ENCODE measurements around the gene IAH1.
"Not testable (repeated sequence)": the region's sequence is repeated elsewhere in the genome, so short reads cannot be mapped to it uniquely, and the experiment has no call there.

Gene IAH1

DNA sequence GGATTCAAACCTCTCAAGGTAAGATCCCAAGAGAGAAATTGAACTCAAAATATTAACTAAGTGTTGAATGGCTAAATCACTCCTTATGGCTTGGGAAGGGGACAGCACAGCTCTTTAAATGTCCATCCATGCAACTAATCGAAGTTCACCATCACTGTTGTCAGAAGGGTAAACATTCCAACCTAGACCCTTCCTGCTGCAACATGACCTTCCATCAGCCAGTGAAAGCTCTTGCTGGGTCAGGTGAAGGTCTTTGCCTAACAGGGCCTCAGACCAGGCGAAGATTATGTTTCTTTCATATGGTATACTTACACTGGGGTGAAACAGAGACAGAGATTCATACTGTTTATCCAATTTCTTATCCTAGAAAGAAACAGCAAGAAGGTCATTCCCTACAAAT lies 16.4 kb downstream of the IAH1 start:
- no peaks in the 10 kb centered on the region for H3K9me3 Mint-ChIP-seq
- H3K4me1 Mint-ChIP-seq = peaks cover 5% of the 10 kb centered on the region
- H3K4me3 Mint-ChIP-seq = no peak overlapping the region
- no peak for ATAC-seq
- no peak overlapping the region for H3K27ac Mint-ChIP-seq
- H3K27me3 Mint-ChIP-seq = no peaks in the 10 kb centered on the region
- peaks cover 50% of the 10 kb centered on the region for H3K36me3 Mint-ChIP-seq

DNA sequence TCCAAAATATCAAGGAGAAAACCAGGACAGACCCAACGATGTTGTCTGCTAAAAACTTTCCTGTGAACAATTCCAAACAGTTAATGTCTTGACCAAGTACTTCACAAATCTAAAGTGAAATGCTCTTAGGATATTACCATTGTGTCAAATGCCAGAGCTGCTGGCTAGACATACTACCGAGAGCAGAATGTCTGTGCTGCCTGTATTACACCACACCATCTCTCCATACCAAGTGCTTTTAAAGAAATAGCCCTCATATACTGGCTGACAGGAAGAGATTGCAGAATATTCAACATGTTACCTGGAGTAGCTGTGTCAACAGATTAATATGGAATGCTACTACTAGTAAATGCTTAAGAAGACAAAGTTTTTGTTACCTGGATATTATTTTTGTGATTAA lies 18.6 kb downstream of the IAH1 start:
- H3K9me3 Mint-ChIP-seq = no peaks in the 10 kb centered on the region
- no peaks in the 10 kb centered on the region for H3K27me3 Mint-ChIP-seq
- peak overlapping the region; percentile 77 for H3K27ac Mint-ChIP-seq
- ATAC-seq = no peak
- H3K36me3 Mint-ChIP-seq = peaks cover 56% of the 10 kb centered on the region
- peaks cover 5% of the 10 kb centered on the region for H3K4me1 Mint-ChIP-seq
- no peak overlapping the region for H3K4me3 Mint-ChIP-seq

GRCh38 chr2:9493478-9493877 lies 19.1 kb downstream of the IAH1 start:
- Mint-ChIP-seq H3K4me1 (peaks cover 5% of the 10 kb centered on the region), H3K27me3 (no peaks in the 10 kb centered on the region), H3K4me3 (no peak overlapping the region), H3K27ac (peak overlapping the region; percentile 77), H3K36me3 (peaks cover 54% of the 10 kb centered on the region), H3K9me3 (no peaks in the 10 kb centered on the region)
- ATAC-seq = no peak

- peaks cover 5% of the 10 kb centered on the region for H3K4me1 Mint-ChIP-seq
- no peaks in the 10 kb centered on the region for H3K9me3 Mint-ChIP-seq
- H3K4me3 Mint-ChIP-seq = no peak overlapping the region
- no peak for ATAC-seq
- H3K27ac Mint-ChIP-seq = peak overlapping the region; percentile 77
- peaks cover 54% of the 10 kb centered on the region for H3K36me3 Mint-ChIP-seq
- H3K27me3 Mint-ChIP-seq = no peaks in the 10 kb centered on the region
These were observed 19.7 kb downstream of the IAH1 start for GRCh38 chr2:9494081-9494480.

DNA sequence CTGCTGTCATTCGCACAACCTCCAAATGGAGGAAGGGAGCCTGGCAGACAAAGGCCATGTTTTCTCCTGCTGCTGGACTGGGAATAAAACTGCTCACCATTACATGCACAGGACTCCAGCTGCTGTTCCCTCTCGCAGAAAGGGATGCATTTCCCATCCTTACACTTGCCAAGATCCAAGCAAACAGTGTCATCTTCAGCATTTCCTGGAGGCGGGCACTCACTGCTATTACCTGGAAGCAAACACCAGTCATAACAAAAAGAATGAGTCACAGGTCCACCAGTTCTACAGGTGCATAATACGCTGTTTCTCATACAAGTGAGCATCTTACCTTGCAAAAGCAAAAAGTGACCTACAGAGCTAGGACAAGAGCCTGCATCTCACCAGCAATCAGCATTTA lies 22.7 kb downstream of the IAH1 start:
- Mint-ChIP-seq H3K9me3 (no peaks in the 10 kb centered on the region), H3K4me1 (peaks cover 10% of the 10 kb centered on the region), H3K27ac (no peak overlapping the region), H3K4me3 (no peak overlapping the region), H3K27me3 (no peaks in the 10 kb centered on the region), H3K36me3 (peaks cover 62% of the 10 kb centered on the region)
- no peak for ATAC-seq

DNA sequence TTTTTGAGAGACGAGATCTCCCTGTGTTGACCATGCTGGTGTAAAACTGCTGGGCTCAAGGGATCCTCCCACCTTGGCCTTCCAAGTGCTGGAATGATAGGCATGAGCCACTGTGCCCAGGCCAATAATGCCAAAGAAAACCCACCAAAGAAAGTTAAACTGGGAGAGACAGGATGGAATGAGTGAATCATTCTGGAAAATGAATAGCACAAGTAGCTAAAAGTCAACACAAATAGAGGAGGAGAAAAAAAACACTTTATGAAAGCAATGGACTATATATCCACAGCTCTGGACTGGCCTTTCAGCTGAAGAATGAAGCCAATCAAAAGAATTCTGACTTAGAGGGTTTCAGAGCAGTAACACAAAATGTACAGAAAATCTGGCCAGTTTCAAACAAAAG lies 23.9 kb downstream of the IAH1 start:
- H3K36me3 Mint-ChIP-seq = peaks cover 66% of the 10 kb centered on the region
- peaks cover 10% of the 10 kb centered on the region for H3K4me1 Mint-ChIP-seq
- H3K27me3 Mint-ChIP-seq = no peaks in the 10 kb centered on the region
- no peaks in the 10 kb centered on the region for H3K9me3 Mint-ChIP-seq
- H3K4me3 Mint-ChIP-seq = no peak overlapping the region
- ATAC-seq = no peak
- H3K27ac Mint-ChIP-seq = no peak overlapping the region

DNA sequence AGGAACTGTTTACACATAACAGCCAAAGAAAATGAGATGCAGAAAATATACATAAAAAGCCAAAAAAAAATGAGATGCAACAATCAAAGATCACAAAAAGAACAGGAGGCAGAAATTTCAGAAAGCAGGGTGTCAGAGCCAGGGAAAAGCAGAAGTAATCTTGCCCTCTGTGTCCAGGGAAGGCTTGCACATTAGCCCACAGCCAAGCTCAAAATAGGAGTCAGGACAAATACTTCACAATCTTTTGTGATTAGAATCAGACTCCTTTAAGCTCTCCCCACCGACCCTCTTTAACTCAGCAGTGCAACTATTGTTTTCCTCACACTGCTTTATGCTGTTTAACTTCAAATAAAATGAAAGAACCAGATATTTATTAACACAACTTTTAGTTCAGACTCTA lies 34.6 kb downstream of the IAH1 start:
- Mint-ChIP-seq H3K4me1 (peaks cover 10% of the 10 kb centered on the region), H3K27ac (peak overlapping the region; percentile 2), H3K9me3 (no peaks in the 10 kb centered on the region), H3K4me3 (no peak overlapping the region), H3K27me3 (no peaks in the 10 kb centered on the region), H3K36me3 (peaks cover 57% of the 10 kb centered on the region)
- ATAC-seq = no peak

- ATAC-seq, H3K27me3 Mint-ChIP-seq, H3K4me3 Mint-ChIP-seq, H3K9me3 Mint-ChIP-seq, H3K27ac Mint-ChIP-seq, H3K4me1 Mint-ChIP-seq: not testable (repeated sequence)
- peaks cover 53% of the 10 kb centered on the region for H3K36me3 Mint-ChIP-seq
These were observed 39.6 kb downstream of the IAH1 start for GRCh38 chr2:9513946-9514345.

- Mint-ChIP-seq H3K4me1 (no peaks in the 10 kb centered on the region), H3K4me3 (no peak overlapping the region), H3K27ac (peak overlapping the region; percentile 66), H3K36me3 (peaks cover 49% of the 10 kb centered on the region), H3K27me3 (no peaks in the 10 kb centered on the region), H3K9me3 (no peaks in the 10 kb centered on the region)
- ATAC-seq = no peak
These were observed 42.9 kb downstream of the IAH1 start for GRCh38 chr2:9517118-9517782.

DNA sequence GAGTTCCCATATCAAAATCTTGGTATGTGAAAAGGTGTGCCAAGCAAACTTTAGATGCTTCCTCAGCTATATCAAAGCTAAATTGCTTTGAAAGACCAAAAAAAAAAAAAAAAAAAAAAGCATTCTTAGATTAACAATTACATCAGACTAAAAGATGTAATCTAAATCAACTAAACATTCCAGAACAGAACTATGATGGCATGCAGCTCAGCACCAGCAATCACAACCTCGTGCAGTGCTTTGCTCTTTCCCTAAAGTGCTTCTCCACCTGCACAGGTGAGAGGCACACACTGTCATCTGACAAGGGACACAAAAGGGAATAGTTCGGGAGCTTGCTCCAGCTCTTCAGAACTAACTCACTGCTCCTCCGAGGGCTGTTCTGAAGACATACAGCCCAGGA lies 43.8 kb downstream of the IAH1 start:
- Mint-ChIP-seq H3K9me3 (no peaks in the 10 kb centered on the region), H3K36me3 (peaks cover 53% of the 10 kb centered on the region), H3K27ac (no peak overlapping the region), H3K4me3 (no peak overlapping the region), H3K27me3 (no peaks in the 10 kb centered on the region), H3K4me1 (no peaks in the 10 kb centered on the region)
- ATAC-seq = no peak

DNA sequence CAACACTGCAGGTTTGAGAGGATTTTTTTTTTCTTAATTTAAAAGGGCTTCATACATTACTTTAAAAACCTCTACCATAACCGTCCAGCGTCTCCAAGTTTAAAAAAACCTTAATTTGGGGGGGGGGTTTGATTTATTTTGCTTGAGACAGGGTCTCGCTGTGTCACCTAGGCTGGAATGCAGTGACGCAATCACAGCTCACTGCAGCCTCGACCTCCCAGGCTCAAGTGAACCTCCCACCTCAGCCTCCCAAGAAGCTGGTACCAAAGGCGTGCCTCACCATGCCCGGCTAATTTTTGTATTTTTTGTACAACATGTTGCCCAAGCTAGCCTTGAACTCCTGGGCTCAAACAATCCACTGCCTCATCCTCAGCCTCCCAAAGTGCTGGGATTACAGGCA lies 44.4 kb downstream of the IAH1 start:
- Mint-ChIP-seq H3K9me3 (no peaks in the 10 kb centered on the region), H3K27me3 (no peaks in the 10 kb centered on the region), H3K4me1 (no peaks in the 10 kb centered on the region), H3K27ac (no peak overlapping the region), H3K36me3 (peaks cover 51% of the 10 kb centered on the region), H3K4me3 (no peak overlapping the region)
- no peak for ATAC-seq

GRCh38 chr2:9519250-9519649 lies 44.9 kb downstream of the IAH1 start:
- no peaks in the 10 kb centered on the region for H3K4me1 Mint-ChIP-seq
- no peaks in the 10 kb centered on the region for H3K9me3 Mint-ChIP-seq
- H3K36me3 Mint-ChIP-seq = peaks cover 49% of the 10 kb centered on the region
- ATAC-seq = no peak
- H3K4me3 Mint-ChIP-seq = no peak overlapping the region
- no peak overlapping the region for H3K27ac Mint-ChIP-seq
- no peaks in the 10 kb centered on the region for H3K27me3 Mint-ChIP-seq

GRCh38 chr2:9524291-9524690 lies 49.9 kb downstream of the IAH1 start:
- Mint-ChIP-seq H3K36me3 (peaks cover 58% of the 10 kb centered on the region), H3K27me3 (no peaks in the 10 kb centered on the region), H3K27ac (no peak overlapping the region), H3K4me3 (no peak overlapping the region), H3K4me1 (peaks cover 6% of the 10 kb centered on the region), H3K9me3 (no peaks in the 10 kb centered on the region)
- ATAC-seq = no peak

DNA sequence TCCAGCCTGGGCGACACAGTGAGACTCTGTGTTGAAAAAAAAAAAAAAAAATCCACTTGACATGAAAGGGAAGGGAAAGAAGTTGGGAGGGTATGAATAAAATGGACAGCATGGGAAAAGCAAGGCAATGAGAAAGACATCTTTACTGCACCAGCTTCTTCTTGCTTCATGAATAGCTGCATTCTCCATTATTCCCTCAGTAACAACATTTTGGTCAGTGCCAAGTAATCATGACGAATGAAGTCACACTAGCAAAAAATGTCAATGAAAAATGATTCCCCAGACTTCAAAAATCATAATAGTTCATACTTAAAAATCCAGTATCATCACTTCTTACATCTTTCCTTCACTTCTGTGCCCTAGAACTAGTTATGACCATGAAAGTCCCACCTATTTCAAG lies 50.9 kb downstream of the IAH1 start:
- H3K27me3 Mint-ChIP-seq = no peaks in the 10 kb centered on the region
- H3K4me1 Mint-ChIP-seq = peaks cover 6% of the 10 kb centered on the region
- no peak for ATAC-seq
- H3K9me3 Mint-ChIP-seq = no peaks in the 10 kb centered on the region
- no peak overlapping the region for H3K27ac Mint-ChIP-seq
- peaks cover 59% of the 10 kb centered on the region for H3K36me3 Mint-ChIP-seq
- no peak overlapping the region for H3K4me3 Mint-ChIP-seq

DNA sequence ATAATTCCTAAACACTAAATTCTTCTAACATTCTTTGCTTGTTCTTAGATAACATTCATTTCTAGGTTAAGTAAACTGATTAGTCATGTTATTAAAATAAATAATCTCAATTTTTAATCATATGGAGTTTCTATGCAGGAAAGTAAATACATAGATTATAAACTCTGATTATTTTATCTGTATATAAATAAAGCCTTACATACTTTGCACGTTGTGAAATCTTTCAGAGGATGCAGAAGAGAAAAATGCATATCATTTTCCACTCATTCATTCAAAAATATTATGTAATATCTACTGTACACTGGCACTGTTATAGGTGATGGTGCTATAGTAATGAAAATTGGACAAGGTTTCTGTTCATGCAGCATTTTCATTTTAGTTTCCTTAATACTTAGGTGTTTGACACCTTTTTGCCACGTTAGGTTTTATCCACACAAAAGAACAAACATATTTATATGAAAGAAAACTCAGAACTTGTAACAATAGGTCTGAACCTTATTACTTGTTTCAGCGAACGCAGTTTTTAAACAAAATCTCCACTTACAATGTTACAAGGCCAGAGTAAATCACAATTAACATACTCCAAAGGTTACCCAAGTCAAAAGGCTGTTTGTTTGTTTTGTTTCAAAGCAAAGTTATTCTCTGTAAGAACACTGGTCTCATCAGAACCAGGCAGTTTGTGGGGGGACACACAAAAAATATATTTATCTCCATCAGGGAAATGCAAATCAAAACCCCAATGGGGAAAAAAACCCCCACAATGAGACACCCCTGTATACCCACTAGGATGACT lies 53.8 kb downstream of the IAH1 start:
- no peak for ATAC-seq
- peak overlapping the region; percentile 48 for H3K27ac Mint-ChIP-seq
- H3K4me3 Mint-ChIP-seq = no peak overlapping the region
- H3K36me3 Mint-ChIP-seq = peaks cover 50% of the 10 kb centered on the region
- peaks cover 6% of the 10 kb centered on the region for H3K4me1 Mint-ChIP-seq
- no peaks in the 10 kb centered on the region for H3K9me3 Mint-ChIP-seq
- no peaks in the 10 kb centered on the region for H3K27me3 Mint-ChIP-seq

GRCh38 chr2:9532421-9532820 lies 58.1 kb downstream of the IAH1 start:
- H3K4me1 Mint-ChIP-seq = peaks cover 24% of the 10 kb centered on the region
- H3K36me3 Mint-ChIP-seq = peaks cover 38% of the 10 kb centered on the region

More at GRCh38 chr2:9532421-9532820, 58.1 kb downstream of the IAH1 start:
- H3K27ac Mint-ChIP-seq = no peak overlapping the region
- no peak for ATAC-seq
- no peaks in the 10 kb centered on the region for H3K27me3 Mint-ChIP-seq
- H3K9me3 Mint-ChIP-seq = no peaks in the 10 kb centered on the region
- no peak overlapping the region for H3K4me3 Mint-ChIP-seq
